OCI-M2 (cell line): ENCODE measurements around the gene SLC49A4.

Experiments used
- DNase-seq: peaks from one replicate; lab custom pipeline; 2025; ENCODE audit not compliant: unreplicated experiment; lab: John Stamatoyannopoulos, UW

The SLC49A4 gene

DNA sequence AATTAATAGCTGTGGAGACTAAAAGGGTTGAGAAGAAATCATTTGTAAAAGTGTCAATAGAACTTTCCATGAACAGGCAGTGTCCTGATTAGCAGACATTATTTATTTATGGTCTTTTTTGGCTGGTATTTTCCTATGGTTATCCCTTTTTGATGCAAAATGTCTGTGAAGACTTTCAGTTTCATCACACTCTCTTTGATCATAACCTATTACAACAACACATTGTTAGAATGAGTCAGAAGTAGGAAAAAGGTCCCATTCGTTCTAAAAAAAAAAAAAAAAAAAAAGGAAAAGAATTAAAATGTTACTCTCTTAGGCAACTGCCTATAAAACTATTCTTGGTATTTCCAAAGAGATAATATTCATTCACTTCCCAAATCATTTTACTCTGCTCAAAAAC, 62.1 kb downstream of the SLC49A4 start:
- no peak for DNase-seq

GRCh38 chr3:122858373-122858772, 63.5 kb downstream of the SLC49A4 start:
- no peak for DNase-seq

DNA sequence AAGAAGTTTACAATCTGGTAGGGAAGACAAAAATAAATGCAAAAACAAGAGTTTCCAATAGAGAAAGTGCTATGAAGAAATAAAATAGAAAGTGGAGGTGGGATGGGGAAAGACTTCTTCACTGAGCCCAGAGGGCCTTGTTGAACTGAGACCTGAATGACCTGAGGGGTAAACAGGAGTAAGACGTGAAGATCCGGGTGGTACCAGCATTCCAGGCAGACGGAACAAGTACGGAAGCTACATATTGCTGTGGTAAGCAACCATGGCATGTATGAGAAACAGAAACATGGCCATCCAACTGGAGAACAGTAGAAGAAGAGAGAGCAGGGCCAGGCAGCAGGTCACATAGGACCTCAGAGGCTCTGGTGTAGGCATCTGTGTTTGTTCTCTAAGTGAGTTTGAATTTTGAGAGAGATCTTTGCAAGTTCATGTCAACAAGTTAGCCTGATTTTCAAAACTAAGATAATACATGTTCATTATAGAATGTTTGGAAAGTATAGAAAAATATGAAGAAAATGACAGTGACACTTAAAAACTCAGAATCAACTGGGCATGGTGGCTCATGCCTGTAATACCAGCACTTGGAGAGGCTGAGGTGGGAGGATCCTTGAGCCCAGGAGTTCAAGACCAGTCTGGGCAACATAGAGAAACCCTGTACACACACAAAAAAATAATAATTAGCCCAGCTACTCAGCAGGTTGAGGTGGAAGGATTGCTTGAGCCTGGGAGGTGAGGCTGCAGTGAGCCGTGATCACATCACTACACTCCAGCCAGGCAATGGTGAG, 64.3 kb downstream of the SLC49A4 start:
- no peak for DNase-seq

GRCh38 chr3:122862381-122862780, 67.5 kb downstream of the SLC49A4 start:
- no peak for DNase-seq

- no peak for DNase-seq
Observed at GRCh38 chr3:122864498-122864897, 69.6 kb downstream of the SLC49A4 start.

DNA sequence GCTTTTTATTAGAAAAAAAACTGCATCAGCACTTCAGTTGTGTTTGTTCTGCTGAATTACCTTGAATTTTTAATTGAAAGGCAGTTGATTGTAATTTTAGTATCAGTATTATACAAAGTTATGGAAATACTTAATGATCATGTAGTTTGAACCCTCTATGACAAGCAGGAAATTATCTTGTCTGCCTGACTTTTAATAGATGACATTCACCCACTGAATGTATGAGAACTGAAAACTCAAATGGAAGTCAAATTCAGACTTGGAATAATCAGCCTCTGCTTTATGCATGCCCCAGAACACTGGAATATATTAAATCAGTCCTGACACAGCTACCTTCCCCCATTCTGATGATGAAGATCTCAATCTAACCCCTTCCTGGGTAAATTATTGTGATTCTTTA, 73.5 kb downstream of the SLC49A4 start:
- no peak for DNase-seq

GRCh38 chr3:122873741-122874515, 79.1 kb downstream of the SLC49A4 start:
- DNase-seq = no peak

DNA sequence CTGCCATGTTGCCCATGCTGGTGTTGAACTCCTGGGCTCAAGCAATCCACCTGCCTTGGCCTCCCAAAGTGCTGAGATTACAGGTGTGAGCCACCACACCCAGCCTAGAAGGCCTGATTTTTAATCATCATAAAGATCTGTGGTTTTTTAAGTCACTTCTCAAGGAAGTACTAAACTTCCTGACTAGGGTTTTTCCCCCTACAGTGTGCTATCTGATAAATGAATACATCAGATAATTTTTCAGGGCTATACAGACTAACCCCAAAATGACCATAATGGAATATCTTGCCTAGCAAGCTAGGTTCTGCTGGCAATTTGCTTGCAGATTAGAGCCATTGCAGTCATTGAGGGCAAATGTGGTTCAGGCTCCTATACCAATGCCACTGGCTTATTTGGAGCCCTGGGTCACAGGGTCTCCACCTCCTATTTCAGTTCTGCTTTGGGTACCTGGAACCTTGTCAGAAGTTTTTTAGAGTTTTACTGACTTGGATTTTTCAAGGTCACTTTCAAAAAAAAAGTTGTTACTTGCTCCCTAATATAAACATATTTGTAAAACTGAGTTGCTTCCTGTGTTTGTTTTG, 80.8 kb downstream of the SLC49A4 start:
- DNase-seq = no peak

- DNase-seq = no peak
Observed at GRCh38 chr3:122880173-122880572, 85.3 kb downstream of the SLC49A4 start.

DNA sequence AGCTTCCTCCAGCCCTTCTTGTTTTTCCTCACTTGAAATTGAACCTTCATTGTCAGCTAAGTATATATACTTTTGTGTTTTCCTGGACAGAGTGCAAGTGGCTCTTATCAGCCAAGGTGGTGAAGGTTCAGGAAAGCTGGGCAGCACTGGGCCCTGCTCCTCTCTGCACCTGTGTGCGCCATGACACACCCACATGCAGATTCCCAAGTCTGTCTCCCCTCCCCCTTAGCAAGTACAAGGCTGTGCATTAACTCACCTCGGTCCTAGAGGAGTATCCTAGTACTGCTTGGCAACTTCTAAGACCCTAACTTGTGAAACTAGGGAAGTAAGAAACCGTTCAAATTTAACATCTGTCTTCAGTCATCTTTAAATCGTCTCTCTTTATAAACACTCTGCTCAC, 85.8 kb downstream of the SLC49A4 start:
- no peak for DNase-seq

GRCh38 chr3:122882361-122882947, 87.6 kb downstream of the SLC49A4 start:
- no peak for DNase-seq

GRCh38 chr3:122886251-122886650, 91.4 kb downstream of the SLC49A4 start:
- no peak for DNase-seq

GRCh38 chr3:122886946-122887345, 92.1 kb downstream of the SLC49A4 start:
- no peak for DNase-seq

DNA sequence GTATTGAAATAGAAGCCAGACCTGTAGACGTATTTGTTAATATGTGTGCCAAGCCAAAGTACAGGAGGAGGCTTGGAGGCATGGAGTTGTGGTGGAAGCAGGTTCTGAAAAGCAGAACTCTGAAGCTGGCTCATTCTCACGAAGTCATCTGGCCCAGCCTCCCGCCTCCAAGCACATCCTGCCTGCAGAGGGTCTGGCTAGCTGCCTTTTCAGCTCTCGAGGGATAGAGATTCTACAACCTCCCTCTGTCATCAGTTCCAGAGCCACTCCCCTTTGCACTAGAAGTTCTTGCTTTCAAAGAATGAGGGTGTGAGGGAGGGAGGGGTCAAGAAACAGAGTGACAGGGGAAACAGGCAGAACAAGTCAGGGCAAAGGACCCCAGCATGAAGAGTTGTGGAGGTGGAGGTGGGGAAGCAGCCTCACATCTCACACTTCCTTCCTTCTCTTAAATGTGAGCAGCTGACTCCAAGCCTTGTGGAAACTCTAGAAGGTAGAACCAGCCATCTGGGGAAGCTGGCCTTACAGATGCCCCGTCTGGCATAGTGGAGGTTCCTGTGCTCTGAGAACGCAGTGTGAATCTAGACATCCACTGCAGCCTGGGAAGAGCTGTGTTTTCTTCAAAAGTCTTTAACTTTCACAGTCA, 95.3 kb downstream of the SLC49A4 start:
- no peak for DNase-seq

DNA sequence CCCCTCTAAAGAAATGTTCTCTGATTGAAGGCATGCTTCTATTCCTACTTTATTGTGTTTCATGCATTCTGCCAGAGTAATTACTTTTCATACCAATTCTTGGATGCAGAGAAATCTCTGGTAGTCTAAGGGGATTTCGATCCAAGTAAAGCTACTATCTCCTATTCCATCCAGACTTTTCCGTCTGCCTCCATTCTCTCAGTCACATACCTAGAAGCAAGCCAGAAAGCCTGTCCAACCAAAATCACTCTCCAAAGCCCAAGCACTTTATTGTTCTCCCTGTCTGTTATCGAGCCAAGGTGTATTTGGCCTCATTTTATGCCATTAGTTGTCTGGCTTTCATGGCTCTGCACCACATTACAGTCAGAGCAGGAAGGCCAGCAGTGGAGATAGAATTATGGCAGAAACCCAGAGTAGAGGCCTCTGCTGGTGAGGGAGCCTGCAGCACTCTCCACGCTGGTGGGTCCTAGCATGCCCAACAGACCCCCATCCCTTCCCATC, 95.9 kb downstream of the SLC49A4 start:
- no peak for DNase-seq

GRCh38 chr3:122892118-122892960, 97.5 kb downstream of the SLC49A4 start:
- DNase-seq = no peak

DNA sequence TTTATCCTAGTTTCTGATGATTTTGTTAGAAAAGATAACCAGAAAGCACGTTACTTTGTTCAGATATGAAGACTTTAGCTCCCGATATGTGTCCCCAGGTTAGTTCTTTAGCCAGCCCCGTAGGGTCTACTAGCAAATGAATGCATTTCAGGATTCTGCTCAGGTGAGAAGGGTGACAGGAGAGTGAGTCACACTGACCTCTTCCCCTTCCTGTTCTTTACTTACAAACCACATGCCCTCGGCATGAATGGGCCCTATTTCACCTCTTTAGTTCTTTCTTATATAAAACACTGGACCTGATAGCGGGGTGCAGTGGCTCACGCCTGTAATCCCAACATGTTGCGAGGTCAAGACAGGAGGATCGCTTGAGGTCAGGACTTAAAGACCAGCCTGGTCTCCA, 98.4 kb downstream of the SLC49A4 start:
- DNase-seq = no peak

- no peak for DNase-seq
Observed at GRCh38 chr3:122893754-122894668, 99.1 kb downstream of the SLC49A4 start.

- DNase-seq = no peak
Observed at GRCh38 chr3:122898298-122898697, 103.4 kb downstream of the SLC49A4 start.
